SK-N-SH treated with all-trans-retinoic acid at 6 μM for 48 hours (cell line): ENCODE results near the gene SLC7A7.
"Not testable (repeated sequence)": the region's sequence is repeated elsewhere in the genome, so short reads cannot be mapped to it uniquely, and the experiment has no call there.

Experiments used
- ATAC-seq: fragments of 200-7000 bp; cut with Tn5 transposase; 3 replicates; pipeline ENCODE4 v1.9.1; 2020; ENCODE audit warnings: mild to moderate bottlenecking, moderate library complexity
- ARNTL ChIP-seq: fragments of 450-650 bp; formaldehyde crosslinking; IDR thresholded peaks from 2 replicates; pipeline ENCODE4 v1.5.0; 2020; ENCODE audit warnings: low read depth, mild to moderate bottlenecking, moderate library complexity, borderline replicate concordance
- BACH2 ChIP-seq: fragments of 250-450 bp; sonication (Bioruptor Pico); IDR thresholded peaks from 2 replicates; pipeline ENCODE4 v1.9.0; 2021; ENCODE audit warnings: mild to moderate bottlenecking, borderline replicate concordance
- CREB5 ChIP-seq: fragments of 250-450 bp; sonication (Bioruptor Pico); IDR thresholded peaks from 2 replicates; pipeline ENCODE4 v1.5.1; 2020; ENCODE audit warnings: low read depth, mild to moderate bottlenecking, moderate library complexity
- CSDC2 ChIP-seq: fragments of 250-450 bp; sonication (Bioruptor Pico); IDR thresholded peaks from 2 replicates; pipeline ENCODE4 v1.5.0; 2020; ENCODE audit warnings: mild to moderate bottlenecking, moderate library complexity
- CSRNP3 ChIP-seq: fragments of 250-450 bp; sonication (Bioruptor Pico); IDR thresholded peaks from 2 replicates; pipeline ENCODE4 v1.5.1; 2021; ENCODE audit warnings: mild to moderate bottlenecking, moderate library complexity
- GLIS3 ChIP-seq: fragments of 250-450 bp; sonication (Bioruptor Pico); IDR thresholded peaks from 2 replicates; pipeline ENCODE4 v1.5.0; 2020; ENCODE audit warnings: mild to moderate bottlenecking, moderate library complexity
- ISL1 ChIP-seq: fragments of 250-450 bp; sonication (Bioruptor Pico); IDR thresholded peaks from 2 replicates; pipeline ENCODE4 v2.1.2; 2022; ENCODE audit warnings: mild to moderate bottlenecking, moderate library complexity
- OSR1 ChIP-seq: fragments of 250-450 bp; sonication (Bioruptor Pico); IDR thresholded peaks from 2 replicates; pipeline ENCODE4 v1.8.0; 2022; ENCODE audit warnings: moderate library complexity, mild to moderate bottlenecking, inconsistent platforms
- PATZ1 ChIP-seq: fragments of 250-450 bp; sonication (Bioruptor Pico); IDR thresholded peaks from 2 replicates; pipeline ENCODE4 v1.8.0; 2020; ENCODE audit warnings: mild to moderate bottlenecking, moderate library complexity, borderline replicate concordance
- PPARA ChIP-seq: fragments of 250-450 bp; sonication (Bioruptor Pico); IDR thresholded peaks from 2 replicates; pipeline ENCODE4 v1.5.0; 2020; ENCODE audit warnings: mild to moderate bottlenecking, borderline replicate concordance
- SNAI2 ChIP-seq: fragments of 250-450 bp; sonication (Bioruptor Pico); IDR thresholded peaks from 2 replicates; pipeline ENCODE4 v1.5.0; 2020; ENCODE audit warnings: mild to moderate bottlenecking, moderate library complexity
- TCF4 ChIP-seq: fragments of 250-450 bp; sonication (Bioruptor Pico); IDR thresholded peaks from 2 replicates; pipeline ENCODE4 v1.8.0; 2021; ENCODE audit warnings: mild to moderate bottlenecking, moderate library complexity, borderline replicate concordance
- TOX ChIP-seq: fragments of 250-450 bp; sonication (Bioruptor Pico); IDR thresholded peaks from 2 replicates; pipeline ENCODE4 v1.8.0; 2021; ENCODE audit warnings: mild to moderate bottlenecking, moderate library complexity, borderline replicate concordance
- ZFP3 ChIP-seq: fragments of 250-450 bp; sonication (Bioruptor Pico); IDR thresholded peaks from 2 replicates; pipeline ENCODE4 v1.5.0; 2020; ENCODE audit warnings: mild to moderate bottlenecking, moderate library complexity
- ZFP30 ChIP-seq: fragments of 450-650 bp; formaldehyde crosslinking; IDR thresholded peaks from 2 replicates; pipeline ENCODE4 v1.5.0; 2022; ENCODE audit warnings: mild to moderate bottlenecking, moderate library complexity
- ZNF565 ChIP-seq: fragments of 450-650 bp; formaldehyde crosslinking; conservative IDR thresholded peaks from 2 replicates; pipeline ENCODE4 v1.5.0; 2020; ENCODE audit warnings: low read depth, mild to moderate bottlenecking, moderate library complexity
- ZNF70 ChIP-seq: fragments of 450-650 bp; formaldehyde crosslinking; IDR thresholded peaks from 2 replicates; pipeline ENCODE4 v1.5.0; 2020; ENCODE audit warnings: mild to moderate bottlenecking, moderate library complexity
- ZNF8 ChIP-seq: fragments of 450-650 bp; formaldehyde crosslinking; IDR thresholded peaks from 2 replicates; pipeline ENCODE4 v1.5.0; 2020; ENCODE audit warnings: mild to moderate bottlenecking, moderate library complexity
- TF ChIP-seq, protein P1 (sequence below): fragments of 250-450 bp; sonication (Bioruptor Pico); IDR thresholded peaks from 2 replicates; pipeline ENCODE4 v1.5.0; 2020; ENCODE audit warnings: mild to moderate bottlenecking, moderate library complexity
- TF ChIP-seq, protein P2 (sequence below): fragments of 250-450 bp; sonication (Bioruptor Pico); IDR thresholded peaks from 2 replicates; pipeline ENCODE4 v1.8.0; 2021; ENCODE audit warnings: low read depth, mild to moderate bottlenecking, moderate library complexity, borderline replicate concordance

The SLC7A7 gene

GRCh38 chr14:22852599-22852939 is 37.3 kb upstream of the SLC7A7 start:
- TF ChIP-seq ZNF8 (CRISPR knock-in tag) (no peak), ZNF70 (CRISPR knock-in tag) (no peak), TCF4 (CRISPR knock-in tag) (no peak), BACH2 (CRISPR knock-in tag) (no peak), CREB5 (no peak), ISL1 (no peak), ZFP3 (CRISPR knock-in tag) (no peak), ZFP30 (no peak), OSR1 (CRISPR knock-in tag) (no peak), SNAI2 (CRISPR knock-in tag) (no peak), TOX (CRISPR knock-in tag) (no peak), ARNTL (CRISPR knock-in tag) (no peak), CSDC2 (CRISPR knock-in tag) (no peak)
- TF ChIP-seq, protein P1, sequence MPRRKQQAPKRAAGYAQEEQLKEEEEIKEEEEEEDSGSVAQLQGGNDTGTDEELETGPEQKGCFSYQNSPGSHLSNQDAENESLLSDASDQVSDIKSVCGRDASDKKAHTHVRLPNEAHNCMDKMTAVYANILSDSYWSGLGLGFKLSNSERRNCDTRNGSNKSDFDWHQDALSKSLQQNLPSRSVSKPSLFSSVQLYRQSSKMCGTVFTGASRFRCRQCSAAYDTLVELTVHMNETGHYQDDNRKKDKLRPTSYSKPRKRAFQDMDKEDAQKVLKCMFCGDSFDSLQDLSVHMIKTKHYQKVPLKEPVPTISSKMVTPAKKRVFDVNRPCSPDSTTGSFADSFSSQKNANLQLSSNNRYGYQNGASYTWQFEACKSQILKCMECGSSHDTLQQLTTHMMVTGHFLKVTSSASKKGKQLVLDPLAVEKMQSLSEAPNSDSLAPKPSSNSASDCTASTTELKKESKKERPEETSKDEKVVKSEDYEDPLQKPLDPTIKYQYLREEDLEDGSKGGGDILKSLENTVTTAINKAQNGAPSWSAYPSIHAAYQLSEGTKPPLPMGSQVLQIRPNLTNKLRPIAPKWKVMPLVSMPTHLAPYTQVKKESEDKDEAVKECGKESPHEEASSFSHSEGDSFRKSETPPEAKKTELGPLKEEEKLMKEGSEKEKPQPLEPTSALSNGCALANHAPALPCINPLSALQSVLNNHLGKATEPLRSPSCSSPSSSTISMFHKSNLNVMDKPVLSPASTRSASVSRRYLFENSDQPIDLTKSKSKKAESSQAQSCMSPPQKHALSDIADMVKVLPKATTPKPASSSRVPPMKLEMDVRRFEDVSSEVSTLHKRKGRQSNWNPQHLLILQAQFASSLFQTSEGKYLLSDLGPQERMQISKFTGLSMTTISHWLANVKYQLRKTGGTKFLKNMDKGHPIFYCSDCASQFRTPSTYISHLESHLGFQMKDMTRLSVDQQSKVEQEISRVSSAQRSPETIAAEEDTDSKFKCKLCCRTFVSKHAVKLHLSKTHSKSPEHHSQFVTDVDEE (CRISPR knock-in tag) = no peak
- ATAC-seq = no peak

DNA sequence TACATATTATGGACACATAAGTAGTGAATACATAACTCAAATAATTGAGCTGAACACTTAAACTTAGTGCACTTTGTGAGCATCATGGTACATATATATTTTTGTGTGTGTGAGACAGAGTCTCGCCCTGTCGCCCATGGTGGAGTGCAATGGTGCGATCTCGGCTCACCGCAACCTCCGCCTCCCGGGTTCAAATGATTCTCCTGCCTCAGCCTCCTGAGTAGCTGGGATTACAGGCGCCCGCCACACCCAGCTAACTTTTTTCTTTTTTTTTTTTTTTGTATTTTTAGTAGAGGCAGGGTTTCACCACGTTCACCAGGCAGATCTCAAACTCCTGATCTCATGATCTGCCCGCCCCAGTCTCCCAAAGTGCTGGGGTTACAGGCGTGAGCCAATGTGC is 36.9 kb upstream of the SLC7A7 start:
- ATAC-seq = not testable (repeated sequence)

GRCh38 chr14:22850944-22851764 is 35.9 kb upstream of the SLC7A7 start:
- ATAC-seq = peak; percentile 35
- no peak for TF ChIP-seq BACH2 (CRISPR knock-in tag)
- no peak for TF ChIP-seq ZNF8 (CRISPR knock-in tag)
- TF ChIP-seq, protein P2, sequence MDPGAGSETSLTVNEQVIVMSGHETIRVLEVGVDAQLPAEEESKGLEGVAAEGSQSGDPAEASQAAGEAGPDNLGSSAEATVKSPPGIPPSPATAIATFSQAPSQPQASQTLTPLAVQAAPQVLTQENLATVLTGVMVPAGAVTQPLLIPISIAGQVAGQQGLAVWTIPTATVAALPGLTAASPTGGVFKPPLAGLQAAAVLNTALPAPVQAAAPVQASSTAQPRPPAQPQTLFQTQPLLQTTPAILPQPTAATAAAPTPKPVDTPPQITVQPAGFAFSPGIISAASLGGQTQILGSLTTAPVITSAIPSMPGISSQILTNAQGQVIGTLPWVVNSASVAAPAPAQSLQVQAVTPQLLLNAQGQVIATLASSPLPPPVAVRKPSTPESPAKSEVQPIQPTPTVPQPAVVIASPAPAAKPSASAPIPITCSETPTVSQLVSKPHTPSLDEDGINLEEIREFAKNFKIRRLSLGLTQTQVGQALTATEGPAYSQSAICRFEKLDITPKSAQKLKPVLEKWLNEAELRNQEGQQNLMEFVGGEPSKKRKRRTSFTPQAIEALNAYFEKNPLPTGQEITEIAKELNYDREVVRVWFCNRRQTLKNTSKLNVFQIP = no peak
- TF ChIP-seq ZFP30 = no peak
- TF ChIP-seq ARNTL (CRISPR knock-in tag) = no peak
- no peak for TF ChIP-seq GLIS3 (CRISPR knock-in tag)
- no peak for TF ChIP-seq ZNF565 (CRISPR knock-in tag)
- TF ChIP-seq PATZ1 = no peak
- TF ChIP-seq ZFP3 (CRISPR knock-in tag) = no peak

DNA sequence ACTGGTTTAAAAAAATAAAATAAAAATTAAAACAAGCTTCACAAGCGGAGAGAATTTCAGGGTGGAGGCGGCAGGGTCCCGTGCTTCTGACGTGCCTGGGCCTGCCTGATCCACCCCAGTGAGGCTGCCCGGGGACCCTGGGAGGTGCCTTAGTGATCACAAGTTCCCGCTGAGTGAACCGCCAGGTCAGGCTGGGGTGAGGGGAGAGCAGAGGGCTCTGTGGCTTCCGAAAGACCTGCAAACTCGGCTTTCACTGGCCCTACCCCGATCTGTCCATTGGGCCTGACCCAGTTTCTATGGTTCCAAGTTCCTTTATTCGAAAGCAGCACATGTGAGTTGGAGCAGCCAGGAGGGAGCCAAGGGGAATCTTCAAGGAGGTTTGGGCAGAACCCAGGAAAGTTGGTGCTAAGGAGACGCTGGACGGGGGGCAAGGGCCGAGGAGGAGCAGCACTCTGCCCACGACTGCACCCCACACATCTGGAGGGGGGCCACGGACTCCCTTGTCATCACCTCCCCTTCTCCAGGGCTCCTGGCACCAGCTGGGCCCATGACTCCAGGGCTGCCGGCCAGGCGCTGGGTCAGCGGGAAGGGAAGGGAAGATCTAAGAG is 34.1 kb upstream of the SLC7A7 start:
- TF ChIP-seq ZNF70 (CRISPR knock-in tag) (no peak), TOX (CRISPR knock-in tag) (no peak), OSR1 (CRISPR knock-in tag) (no peak), PPARA (no peak), CSRNP3 (no peak), ZNF8 (CRISPR knock-in tag) (no peak), ARNTL (CRISPR knock-in tag) (no peak)
- ATAC-seq = no peak
